ENCODE results near the gene KRTAP9-8. TPM values are rescaled to one million over a fixed set of nuclear protein-coding genes. Genes with fewer than 3 reads are reported as not detected.
"Not testable (repeated sequence)": the region's sequence is repeated elsewhere in the genome, so short reads cannot be mapped to it uniquely, and the experiment has no call there.

Gene KRTAP9-8
- total and polyA plus RNA-seq, 2 of the 13 experiments (the other 11 are each of a cell fraction or from before 2014, with no cell fraction given), result not detected

GRCh38 chr17:41271323-41271722 is 33.5 kb downstream of the KRTAP9-8 start:
- ATAC-seq; H3K79me2 ChIP-seq (ENCODE audit: insufficient read depth, low read length); H3K36me3 ChIP-seq (replicated peaks in 1 of 2; ENCODE audit: control insufficient read depth in 1 of 2, insufficient read depth in 2 of 2, low read length in 2 of 2); BruUV-seq (replicated peaks); H3K27ac ChIP-seq (ENCODE audit: extremely low read length, insufficient read depth, low read length); intact Hi-C loops (cut with micrococcal nuclease; ENCODE audit: unreplicated experiment); H3K9ac ChIP-seq (ENCODE audit: insufficient read depth, low read depth, low read length); H3K4me1 ChIP-seq (ENCODE audit: insufficient read depth, low read length); H3K4me2 ChIP-seq (ENCODE audit: low read depth, low read length); H2AFZ ChIP-seq (ENCODE audit: low read length); POLR2A ChIA-PET; H3K27me3 ChIP-seq (ENCODE audit: control insufficient read depth in 1 of 2, insufficient read depth in 2 of 2, low read length in 2 of 2); H4K20me1 ChIP-seq (ENCODE audit: insufficient read depth, low read length); in situ Hi-C loops (cut with HindIII; ENCODE audit: extremely low pct_ligation_motif_present, low pct_unique_long_range_greater_than_20kb); H3K9me3 ChIP-seq (ENCODE audit: low read length); FAIRE-seq; CTCF ChIA-PET (ENCODE audit: low intra/inter-chr PET ratio, low total read pairs); DNase-seq (ENCODE audit: low spot score); H3K4me3 ChIP-seq (replicated peaks in 1 of 3; ENCODE audit: insufficient read depth in 1 of 3, low read depth in 2 of 3, low read length in 3 of 3): not testable (repeated sequence)
- WGBS (ENCODE audit: low lambda C conversion rate), result no CpG with 5 or more reads among the region's 1 CpG

DNA sequence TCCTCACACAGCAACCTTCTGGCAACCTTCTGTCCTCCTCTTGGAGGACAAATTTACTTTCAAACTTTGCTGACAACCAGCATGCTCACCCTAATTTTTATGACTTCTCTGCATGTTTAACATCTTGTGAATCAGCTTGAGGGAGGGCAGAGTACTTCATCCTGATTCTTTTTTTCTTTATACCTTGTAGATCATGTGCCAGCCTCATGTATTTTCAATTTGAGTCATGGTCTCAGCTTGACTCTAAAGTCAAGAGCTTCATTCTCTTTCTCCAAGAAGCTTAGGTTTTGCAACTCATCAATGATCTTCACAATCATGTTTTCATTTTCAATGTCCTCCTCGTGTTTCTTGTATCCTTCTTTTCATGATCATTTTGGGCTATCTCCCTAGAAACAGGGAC is 34.1 kb downstream of the KRTAP9-8 start:
- no peak for ATAC-seq
- POLR2A ChIA-PET, result no interaction called here
- CTCF ChIA-PET (ENCODE audit: low intra/inter-chr PET ratio, low total read pairs), result no interaction called here
- no peak overlapping the region for H3K4me2 ChIP-seq (ENCODE audit: low read depth, low read length)
- H3K27me3 ChIP-seq (ENCODE audit: control insufficient read depth in 1 of 2, insufficient read depth in 2 of 2, low read length in 2 of 2), result no peaks in the 10 kb centered on the region
- H4K20me1 ChIP-seq (ENCODE audit: insufficient read depth, low read length), result no peaks in the 10 kb centered on the region
- no TSS peak for BruUV-seq (replicated peaks)
- in situ Hi-C loops (cut with HindIII; ENCODE audit: extremely low pct_ligation_motif_present, low pct_unique_long_range_greater_than_20kb) (no loop called here), intact Hi-C loops (cut with micrococcal nuclease; ENCODE audit: unreplicated experiment) (no loop called here)
- H3K4me3 ChIP-seq (replicated peaks in 1 of 3; ENCODE audit: insufficient read depth in 1 of 3, low read depth in 2 of 3, low read length in 3 of 3), result no peak overlapping the region
- no peak for DNase-seq (ENCODE audit: low spot score)
- H3K9ac ChIP-seq (ENCODE audit: insufficient read depth, low read depth, low read length), result no peak overlapping the region
- no peaks in the 10 kb centered on the region for H3K79me2 ChIP-seq (ENCODE audit: insufficient read depth, low read length)
- no peak overlapping the region for H2AFZ ChIP-seq (ENCODE audit: low read length)
- WGBS (ENCODE audit: low lambda C conversion rate), result no CpG with 5 or more reads among the region's 1 CpG
- FAIRE-seq, result no peak
- H3K9me3 ChIP-seq (ENCODE audit: low read length), result no peaks in the 10 kb centered on the region
- no peak overlapping the region for H3K27ac ChIP-seq (ENCODE audit: extremely low read length, insufficient read depth, low read length)
- no peaks in the 10 kb centered on the region for H3K36me3 ChIP-seq (replicated peaks in 1 of 2; ENCODE audit: control insufficient read depth in 1 of 2, insufficient read depth in 2 of 2, low read length in 2 of 2)
- TF ChIP-seq TAF15 (IDR thresholded peaks at IDR 0.05; ENCODE audit: low read depth, low read length, poor library complexity, severe bottlenecking) (no peak), POLR2G (IDR thresholded peaks at IDR 0.05; ENCODE audit: low read depth, low read length) (no peak), ZIK1 (CRISPR knock-in tag; IDR thresholded peaks at IDR 0.05; ENCODE audit: borderline replicate concordance, low read depth) (no peak), FOXA1 (IDR thresholded peaks at IDR 0.05) (no peak), FOXA1 (CRISPR knock-in tag; IDR thresholded peaks at IDR 0.05) (no peak), SMAD3 (CRISPR knock-in tag; IDR thresholded peaks at IDR 0.05) (no peak), NFATC3 (CRISPR knock-in tag; IDR thresholded peaks at IDR 0.05) (no peak), GFI1 (CRISPR knock-in tag; IDR thresholded peaks at IDR 0.05; ENCODE audit: borderline replicate concordance) (no peak)
- TF ChIP-seq, protein P1, sequence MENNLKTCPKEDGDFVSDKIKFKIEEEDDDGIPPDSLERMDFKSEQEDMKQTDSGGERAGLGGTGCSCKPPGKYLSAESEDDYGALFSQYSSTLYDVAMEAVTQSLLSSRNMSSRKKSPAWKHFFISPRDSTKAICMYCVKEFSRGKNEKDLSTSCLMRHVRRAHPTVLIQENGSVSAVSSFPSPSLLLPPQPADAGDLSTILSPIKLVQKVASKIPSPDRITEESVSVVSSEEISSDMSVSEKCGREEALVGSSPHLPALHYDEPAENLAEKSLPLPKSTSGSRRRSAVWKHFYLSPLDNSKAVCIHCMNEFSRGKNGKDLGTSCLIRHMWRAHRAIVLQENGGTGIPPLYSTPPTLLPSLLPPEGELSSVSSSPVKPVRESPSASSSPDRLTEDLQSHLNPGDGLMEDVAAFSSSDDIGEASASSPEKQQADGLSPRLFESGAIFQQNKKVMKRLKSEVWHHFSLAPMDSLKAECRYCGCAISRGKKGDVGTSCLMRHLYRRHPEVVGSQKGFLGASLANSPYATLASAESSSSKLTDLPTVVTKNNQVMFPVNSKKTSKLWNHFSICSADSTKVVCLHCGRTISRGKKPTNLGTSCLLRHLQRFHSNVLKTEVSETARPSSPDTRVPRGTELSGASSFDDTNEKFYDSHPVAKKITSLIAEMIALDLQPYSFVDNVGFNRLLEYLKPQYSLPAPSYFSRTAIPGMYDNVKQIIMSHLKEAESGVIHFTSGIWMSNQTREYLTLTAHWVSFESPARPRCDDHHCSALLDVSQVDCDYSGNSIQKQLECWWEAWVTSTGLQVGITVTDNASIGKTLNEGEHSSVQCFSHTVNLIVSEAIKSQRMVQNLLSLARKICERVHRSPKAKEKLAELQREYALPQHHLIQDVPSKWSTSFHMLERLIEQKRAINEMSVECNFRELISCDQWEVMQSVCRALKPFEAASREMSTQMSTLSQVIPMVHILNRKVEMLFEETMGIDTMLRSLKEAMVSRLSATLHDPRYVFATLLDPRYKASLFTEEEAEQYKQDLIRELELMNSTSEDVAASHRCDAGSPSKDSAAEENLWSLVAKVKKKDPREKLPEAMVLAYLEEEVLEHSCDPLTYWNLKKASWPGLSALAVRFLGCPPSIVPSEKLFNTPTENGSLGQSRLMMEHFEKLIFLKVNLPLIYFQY (CRISPR knock-in tag; IDR thresholded peaks at IDR 0.05; ENCODE audit: borderline replicate concordance), result no peak
- TF ChIP-seq, protein P2, sequence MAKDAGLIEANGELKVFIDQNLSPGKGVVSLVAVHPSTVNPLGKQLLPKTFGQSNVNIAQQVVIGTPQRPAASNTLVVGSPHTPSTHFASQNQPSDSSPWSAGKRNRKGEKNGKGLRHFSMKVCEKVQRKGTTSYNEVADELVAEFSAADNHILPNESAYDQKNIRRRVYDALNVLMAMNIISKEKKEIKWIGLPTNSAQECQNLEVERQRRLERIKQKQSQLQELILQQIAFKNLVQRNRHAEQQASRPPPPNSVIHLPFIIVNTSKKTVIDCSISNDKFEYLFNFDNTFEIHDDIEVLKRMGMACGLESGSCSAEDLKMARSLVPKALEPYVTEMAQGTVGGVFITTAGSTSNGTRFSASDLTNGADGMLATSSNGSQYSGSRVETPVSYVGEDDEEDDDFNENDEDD (CRISPR knock-in tag; IDR thresholded peaks at IDR 0.05; ENCODE audit: borderline replicate concordance), result no peak
- H3K4me1 ChIP-seq (ENCODE audit: insufficient read depth, low read length), result no peaks in the 10 kb centered on the region
